Measurements from ENCODE around the gene CDH26. TPM values are rescaled to one million over a fixed set of nuclear protein-coding genes. Genes with fewer than 3 reads are reported as not detected.

The CDH26 gene
- total and polyA plus RNA-seq, 9 of the 15 experiments (the other 6 are each of a cell fraction or from before 2014, with no cell fraction given), result 0.07 to 0.13 (median 0.10) TPM; not detected in 4

DNA sequence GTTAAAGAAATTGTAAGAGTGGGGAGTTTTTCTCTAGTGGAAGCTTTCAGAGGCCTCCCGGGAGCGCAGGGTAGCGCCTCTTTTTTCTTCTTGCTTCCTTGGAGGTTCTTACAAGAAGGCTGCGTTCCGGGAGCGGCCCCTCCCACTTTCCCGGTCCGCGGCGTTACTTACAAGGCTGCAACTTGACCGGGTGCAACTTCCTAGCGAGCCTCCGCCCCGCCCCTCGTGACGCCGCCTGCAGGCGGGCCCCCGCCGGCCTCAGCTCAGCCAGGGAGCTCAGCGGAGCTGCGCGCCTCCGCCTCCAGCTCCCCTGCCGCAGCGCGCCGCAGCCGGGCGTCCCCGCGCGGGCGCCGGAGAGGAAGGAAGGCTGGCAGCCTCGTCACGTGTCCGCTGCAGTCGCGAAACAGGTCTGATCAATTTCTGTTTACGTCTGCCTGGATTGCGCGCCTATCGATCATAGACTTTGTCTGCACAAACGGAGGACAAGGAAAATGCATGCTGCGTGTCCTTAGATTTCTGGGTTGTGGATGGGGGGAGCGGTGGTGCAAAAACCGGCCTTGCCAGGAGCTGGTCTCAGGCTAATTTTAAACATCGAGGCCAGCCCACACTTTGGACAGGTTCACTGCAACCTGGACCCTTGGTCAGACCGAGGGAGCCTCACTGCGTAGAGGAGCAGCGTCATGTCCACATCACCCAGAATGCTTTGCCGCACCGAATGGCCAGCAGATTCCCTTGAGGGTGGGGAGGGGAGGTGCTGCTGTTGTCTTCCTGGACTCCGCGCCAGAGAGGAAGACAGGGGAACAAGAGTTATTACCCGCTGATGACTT lies 17.9 kb upstream of the CDH26 start, which contains the start of the genes FAM217B and PPP1R3D (continued):
- TF ChIP-seq, protein P1, sequence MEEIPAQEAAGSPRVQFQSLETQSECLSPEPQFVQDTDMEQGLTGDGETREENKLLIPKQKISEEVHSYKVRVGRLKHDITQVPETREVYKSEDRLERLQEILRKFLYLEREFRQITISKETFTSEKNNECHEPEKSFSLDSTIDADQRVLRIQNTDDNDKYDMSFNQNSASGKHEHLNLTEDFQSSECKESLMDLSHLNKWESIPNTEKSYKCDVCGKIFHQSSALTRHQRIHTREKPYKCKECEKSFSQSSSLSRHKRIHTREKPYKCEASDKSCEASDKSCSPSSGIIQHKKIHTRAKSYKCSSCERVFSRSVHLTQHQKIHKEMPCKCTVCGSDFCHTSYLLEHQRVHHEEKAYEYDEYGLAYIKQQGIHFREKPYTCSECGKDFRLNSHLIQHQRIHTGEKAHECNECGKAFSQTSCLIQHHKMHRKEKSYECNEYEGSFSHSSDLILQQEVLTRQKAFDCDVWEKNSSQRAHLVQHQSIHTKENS (CRISPR knock-in tag; IDR thresholded peaks at IDR 0.05), result no peak
- TF ChIP-seq, protein P2, sequence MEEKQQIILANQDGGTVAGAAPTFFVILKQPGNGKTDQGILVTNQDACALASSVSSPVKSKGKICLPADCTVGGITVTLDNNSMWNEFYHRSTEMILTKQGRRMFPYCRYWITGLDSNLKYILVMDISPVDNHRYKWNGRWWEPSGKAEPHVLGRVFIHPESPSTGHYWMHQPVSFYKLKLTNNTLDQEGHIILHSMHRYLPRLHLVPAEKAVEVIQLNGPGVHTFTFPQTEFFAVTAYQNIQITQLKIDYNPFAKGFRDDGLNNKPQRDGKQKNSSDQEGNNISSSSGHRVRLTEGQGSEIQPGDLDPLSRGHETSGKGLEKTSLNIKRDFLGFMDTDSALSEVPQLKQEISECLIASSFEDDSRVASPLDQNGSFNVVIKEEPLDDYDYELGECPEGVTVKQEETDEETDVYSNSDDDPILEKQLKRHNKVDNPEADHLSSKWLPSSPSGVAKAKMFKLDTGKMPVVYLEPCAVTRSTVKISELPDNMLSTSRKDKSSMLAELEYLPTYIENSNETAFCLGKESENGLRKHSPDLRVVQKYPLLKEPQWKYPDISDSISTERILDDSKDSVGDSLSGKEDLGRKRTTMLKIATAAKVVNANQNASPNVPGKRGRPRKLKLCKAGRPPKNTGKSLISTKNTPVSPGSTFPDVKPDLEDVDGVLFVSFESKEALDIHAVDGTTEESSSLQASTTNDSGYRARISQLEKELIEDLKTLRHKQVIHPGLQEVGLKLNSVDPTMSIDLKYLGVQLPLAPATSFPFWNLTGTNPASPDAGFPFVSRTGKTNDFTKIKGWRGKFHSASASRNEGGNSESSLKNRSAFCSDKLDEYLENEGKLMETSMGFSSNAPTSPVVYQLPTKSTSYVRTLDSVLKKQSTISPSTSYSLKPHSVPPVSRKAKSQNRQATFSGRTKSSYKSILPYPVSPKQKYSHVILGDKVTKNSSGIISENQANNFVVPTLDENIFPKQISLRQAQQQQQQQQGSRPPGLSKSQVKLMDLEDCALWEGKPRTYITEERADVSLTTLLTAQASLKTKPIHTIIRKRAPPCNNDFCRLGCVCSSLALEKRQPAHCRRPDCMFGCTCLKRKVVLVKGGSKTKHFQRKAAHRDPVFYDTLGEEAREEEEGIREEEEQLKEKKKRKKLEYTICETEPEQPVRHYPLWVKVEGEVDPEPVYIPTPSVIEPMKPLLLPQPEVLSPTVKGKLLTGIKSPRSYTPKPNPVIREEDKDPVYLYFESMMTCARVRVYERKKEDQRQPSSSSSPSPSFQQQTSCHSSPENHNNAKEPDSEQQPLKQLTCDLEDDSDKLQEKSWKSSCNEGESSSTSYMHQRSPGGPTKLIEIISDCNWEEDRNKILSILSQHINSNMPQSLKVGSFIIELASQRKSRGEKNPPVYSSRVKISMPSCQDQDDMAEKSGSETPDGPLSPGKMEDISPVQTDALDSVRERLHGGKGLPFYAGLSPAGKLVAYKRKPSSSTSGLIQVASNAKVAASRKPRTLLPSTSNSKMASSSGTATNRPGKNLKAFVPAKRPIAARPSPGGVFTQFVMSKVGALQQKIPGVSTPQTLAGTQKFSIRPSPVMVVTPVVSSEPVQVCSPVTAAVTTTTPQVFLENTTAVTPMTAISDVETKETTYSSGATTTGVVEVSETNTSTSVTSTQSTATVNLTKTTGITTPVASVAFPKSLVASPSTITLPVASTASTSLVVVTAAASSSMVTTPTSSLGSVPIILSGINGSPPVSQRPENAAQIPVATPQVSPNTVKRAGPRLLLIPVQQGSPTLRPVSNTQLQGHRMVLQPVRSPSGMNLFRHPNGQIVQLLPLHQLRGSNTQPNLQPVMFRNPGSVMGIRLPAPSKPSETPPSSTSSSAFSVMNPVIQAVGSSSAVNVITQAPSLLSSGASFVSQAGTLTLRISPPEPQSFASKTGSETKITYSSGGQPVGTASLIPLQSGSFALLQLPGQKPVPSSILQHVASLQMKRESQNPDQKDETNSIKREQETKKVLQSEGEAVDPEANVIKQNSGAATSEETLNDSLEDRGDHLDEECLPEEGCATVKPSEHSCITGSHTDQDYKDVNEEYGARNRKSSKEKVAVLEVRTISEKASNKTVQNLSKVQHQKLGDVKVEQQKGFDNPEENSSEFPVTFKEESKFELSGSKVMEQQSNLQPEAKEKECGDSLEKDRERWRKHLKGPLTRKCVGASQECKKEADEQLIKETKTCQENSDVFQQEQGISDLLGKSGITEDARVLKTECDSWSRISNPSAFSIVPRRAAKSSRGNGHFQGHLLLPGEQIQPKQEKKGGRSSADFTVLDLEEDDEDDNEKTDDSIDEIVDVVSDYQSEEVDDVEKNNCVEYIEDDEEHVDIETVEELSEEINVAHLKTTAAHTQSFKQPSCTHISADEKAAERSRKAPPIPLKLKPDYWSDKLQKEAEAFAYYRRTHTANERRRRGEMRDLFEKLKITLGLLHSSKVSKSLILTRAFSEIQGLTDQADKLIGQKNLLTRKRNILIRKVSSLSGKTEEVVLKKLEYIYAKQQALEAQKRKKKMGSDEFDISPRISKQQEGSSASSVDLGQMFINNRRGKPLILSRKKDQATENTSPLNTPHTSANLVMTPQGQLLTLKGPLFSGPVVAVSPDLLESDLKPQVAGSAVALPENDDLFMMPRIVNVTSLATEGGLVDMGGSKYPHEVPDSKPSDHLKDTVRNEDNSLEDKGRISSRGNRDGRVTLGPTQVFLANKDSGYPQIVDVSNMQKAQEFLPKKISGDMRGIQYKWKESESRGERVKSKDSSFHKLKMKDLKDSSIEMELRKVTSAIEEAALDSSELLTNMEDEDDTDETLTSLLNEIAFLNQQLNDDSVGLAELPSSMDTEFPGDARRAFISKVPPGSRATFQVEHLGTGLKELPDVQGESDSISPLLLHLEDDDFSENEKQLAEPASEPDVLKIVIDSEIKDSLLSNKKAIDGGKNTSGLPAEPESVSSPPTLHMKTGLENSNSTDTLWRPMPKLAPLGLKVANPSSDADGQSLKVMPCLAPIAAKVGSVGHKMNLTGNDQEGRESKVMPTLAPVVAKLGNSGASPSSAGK (IDR thresholded peaks at IDR 0.05), result peak; percentile 77
- TF ChIP-seq ZNF12 (CRISPR knock-in tag; IDR thresholded peaks at IDR 0.05), result no peak
- no peak for TF ChIP-seq NCOA6 (IDR thresholded peaks at IDR 0.05)
- TF ChIP-seq CBX1 (IDR thresholded peaks at IDR 0.05; ENCODE audit: low read depth), result 0 out of 2 replicates have a peak, but pooled peaks have one; percentile 7
- no peak for TF ChIP-seq EHMT2 (IDR thresholded peaks at IDR 0.05)
- peak; percentile 54; the same call in 1 of the 2 replicates for TF ChIP-seq ZBTB17 (CRISPR knock-in tag; IDR thresholded peaks at IDR 0.05)
- TF ChIP-seq, protein P3, sequence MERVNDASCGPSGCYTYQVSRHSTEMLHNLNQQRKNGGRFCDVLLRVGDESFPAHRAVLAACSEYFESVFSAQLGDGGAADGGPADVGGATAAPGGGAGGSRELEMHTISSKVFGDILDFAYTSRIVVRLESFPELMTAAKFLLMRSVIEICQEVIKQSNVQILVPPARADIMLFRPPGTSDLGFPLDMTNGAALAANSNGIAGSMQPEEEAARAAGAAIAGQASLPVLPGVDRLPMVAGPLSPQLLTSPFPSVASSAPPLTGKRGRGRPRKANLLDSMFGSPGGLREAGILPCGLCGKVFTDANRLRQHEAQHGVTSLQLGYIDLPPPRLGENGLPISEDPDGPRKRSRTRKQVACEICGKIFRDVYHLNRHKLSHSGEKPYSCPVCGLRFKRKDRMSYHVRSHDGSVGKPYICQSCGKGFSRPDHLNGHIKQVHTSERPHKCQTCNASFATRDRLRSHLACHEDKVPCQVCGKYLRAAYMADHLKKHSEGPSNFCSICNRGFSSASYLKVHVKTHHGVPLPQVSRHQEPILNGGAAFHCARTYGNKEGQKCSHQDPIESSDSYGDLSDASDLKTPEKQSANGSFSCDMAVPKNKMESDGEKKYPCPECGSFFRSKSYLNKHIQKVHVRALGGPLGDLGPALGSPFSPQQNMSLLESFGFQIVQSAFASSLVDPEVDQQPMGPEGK (CRISPR knock-in tag; IDR thresholded peaks at IDR 0.05; ENCODE audit: borderline replicate concordance), result no peak
